A673 (cell line): ENCODE measurements around the gene DAPL1.

Experiments used
- CTCF ChIP-seq: fragments of 300-800, 200-600 bp; sonication (generic); conservative IDR thresholded peaks from 2 replicates; pipeline ENCODE4 v1.5.1; 2017; ENCODE audit warnings: low read depth, mild to moderate bottlenecking, antibody characterized with exemption, low read length, moderate library complexity, mixed read lengths
- EZH2 ChIP-seq: fragments of 200-600 bp; sonication (generic); IDR thresholded peaks from 2 replicates; pipeline ENCODE4 v1.6.1; 2017; ENCODE audit warnings: borderline replicate concordance, low read depth, mild to moderate bottlenecking, mixed read lengths, antibody characterized with exemption, low read length; ENCODE audit not compliant: poor library complexity, severe bottlenecking

DNA sequence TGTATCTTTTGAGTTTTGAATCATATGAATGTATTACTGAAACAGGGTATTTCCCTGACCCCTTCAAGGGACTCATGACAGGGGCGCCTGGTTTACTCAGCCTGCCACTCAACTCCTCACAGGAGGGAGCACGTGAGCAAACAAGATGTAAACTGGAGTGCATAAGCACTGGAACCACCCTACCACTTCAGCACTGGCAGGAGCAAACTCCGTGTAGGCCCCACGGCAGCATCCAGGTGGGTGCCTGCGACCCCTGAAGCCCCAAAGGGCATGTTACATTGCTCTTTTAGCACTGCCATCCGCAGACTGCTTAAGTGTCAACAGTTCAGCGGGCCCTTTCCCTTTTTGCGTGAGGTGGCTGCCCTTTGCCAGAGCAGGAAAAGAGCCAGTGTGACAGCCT is 8.2 kb upstream of the DAPL1 start:
- TF ChIP-seq CTCF (no peak), EZH2 (no peak)
